HepG2 (cell line): Measurements from ENCODE around the gene GAL3ST2. TPM values are rescaled to one million over a fixed set of nuclear protein-coding genes. Genes with fewer than 3 reads are reported as not detected.

ENCODE experiments used
- ATRX ChIP-seq: sonication (generic); formaldehyde crosslinking; IDR thresholded peaks from 2 replicates; pipeline ENCODE4 v1.4.0; 2020; ENCODE audit warnings: missing genetic modification reagents, borderline replicate concordance
- BRD4 ChIP-seq: sonication (generic); formaldehyde crosslinking; IDR thresholded peaks from 2 replicates; pipeline ENCODE4 v1.4.0; 2020; ENCODE audit warnings: missing genetic modification reagents
- ELF1 ChIP-seq: sonication (generic); formaldehyde crosslinking; IDR thresholded peaks from 2 replicates; pipeline ENCODE4 v1.4.0; 2020; ENCODE audit warnings: missing genetic modification reagents
- FOSL1 ChIP-seq: sonication (generic); formaldehyde crosslinking; IDR thresholded peaks from 2 replicates; pipeline ENCODE4 v1.9.0; 2021; ENCODE audit warnings: missing genetic modification reagents, borderline replicate concordance
- MEF2D ChIP-seq: sonication (generic); formaldehyde crosslinking; IDR thresholded peaks from 2 replicates; pipeline ENCODE4 v1.5.1; 2020; ENCODE audit warnings: mild to moderate bottlenecking, missing genetic modification reagents
- MLX ChIP-seq: IDR thresholded peaks from 2 replicates; pipeline ENCODE4 v1.6.1; 2016
- NBN ChIP-seq: fragments of 450-650 bp; conservative IDR thresholded peaks from 2 replicates; pipeline ENCODE4 v1.6.1; 2017
- RBFOX2 ChIP-seq: fragments of 200-400 bp; formaldehyde crosslinking; IDR thresholded peaks from 2 replicates; pipeline ENCODE4 v1.6.1; 2017; ENCODE audit warnings: low read depth, mild to moderate bottlenecking, low read length
- STAT5B ChIP-seq: sonication (generic); formaldehyde crosslinking; IDR thresholded peaks from 2 replicates; pipeline ENCODE4 v1.4.0; 2020; ENCODE audit warnings: missing genetic modification reagents
- XRCC5 ChIP-seq: fragments of 200-400 bp; formaldehyde crosslinking; optimal IDR thresholded peaks from 2 replicates; pipeline ENCODE3; 2017; ENCODE audit warnings: mild to moderate bottlenecking, low read length
- ZNF160 ChIP-seq: sonication (generic); formaldehyde crosslinking; IDR thresholded peaks from 2 replicates; pipeline ENCODE4 v1.8.0; 2022; ENCODE audit warnings: mild to moderate bottlenecking, inconsistent platforms, missing genetic modification reagents
- ZNF230 ChIP-seq: sonication (generic); formaldehyde crosslinking; IDR thresholded peaks from 2 replicates; pipeline ENCODE4 v1.4.0; 2020; ENCODE audit warnings: mild to moderate bottlenecking, missing genetic modification reagents
- ZNF318 ChIP-seq: sonication (generic); formaldehyde crosslinking; IDR thresholded peaks from 2 replicates; pipeline ENCODE4 v1.4.0; 2020; ENCODE audit warnings: mild to moderate bottlenecking, missing genetic modification reagents
- ZNF350 ChIP-seq: sonication (generic); formaldehyde crosslinking; IDR thresholded peaks from 2 replicates; pipeline ENCODE4 v1.4.0; 2020; ENCODE audit warnings: mild to moderate bottlenecking, low read depth, missing genetic modification reagents, borderline replicate concordance
- ZNF597 ChIP-seq: sonication (generic); formaldehyde crosslinking; IDR thresholded peaks from 2 replicates; pipeline ENCODE4 v1.5.0; 2020; ENCODE audit warnings: missing genetic modification reagents
- ZNF598 ChIP-seq: sonication (generic); formaldehyde crosslinking; IDR thresholded peaks from 2 replicates; pipeline ENCODE4 v1.5.1; 2020; ENCODE audit warnings: mild to moderate bottlenecking, missing genetic modification reagents, borderline replicate concordance
- ZNF672 ChIP-seq: sonication (generic); formaldehyde crosslinking; IDR thresholded peaks from 2 replicates; pipeline ENCODE4 v1.8.1; 2022; ENCODE audit warnings: missing genetic modification reagents
- ZNF781 ChIP-seq: sonication (generic); formaldehyde crosslinking; IDR thresholded peaks from 2 replicates; pipeline ENCODE4 v1.5.1; 2020; ENCODE audit warnings: borderline replicate concordance, mild to moderate bottlenecking, missing genetic modification reagents; ENCODE audit errors: not compliant biosample characterization
- ZSCAN20 ChIP-seq: sonication (generic); formaldehyde crosslinking; IDR thresholded peaks from 2 replicates; pipeline ENCODE4 v1.4.0; 2020; ENCODE audit warnings: missing genetic modification reagents, mild to moderate bottlenecking, borderline replicate concordance
- polyA plus RNA-seq, 8 experiments: library from polyadenylated mRNA; depleted of rRNA in 3 of 8; stranded (reverse) in 7 of 8; unstranded in 1 of 8; fragments of >200 nt; fragmentation: Illumina TruSeq in 4 of 8; extraction: Trizol in 4 of 8; gene quantifications; 2 replicates each; pipeline versions ENCODE4 v1.2.1 to v1.2.3, GENCODE V29; 2011 to 2016; ENCODE audit warnings: low read depth in 4 of 8, missing spikeins in 1 of 8, mixed read lengths in 1 of 8; ENCODE audit not compliant: insufficient read depth in 1 of 8
- total RNA-seq, 5 experiments: library from RNA; depleted of rRNA; stranded (reverse); fragments of >200 nt; fragmentation: Illumina TruSeq; extraction: Trizol; gene quantifications; 2 replicates each; pipeline ENCODE4 v1.2.3, GENCODE V29; 2016; ENCODE audit warnings: low read depth in 1 of 5

The GAL3ST2 gene
- total and polyA plus RNA-seq, 2 of the 13 experiments (the other 11 are each of a cell fraction or from before 2014, with no cell fraction given) = 0.17 to 0.20 TPM

- TF ChIP-seq ZNF160 (CRISPR knock-in tag) (no peak), ZNF350 (peak; percentile 30; the same call in 1 of the 2 replicates), STAT5B (CRISPR knock-in tag) (no peak), ZNF230 (CRISPR knock-in tag) (0 out of 2 replicates have a peak, but pooled peaks have one; percentile 35), ZNF672 (CRISPR knock-in tag) (no peak), XRCC5 (no peak), ELF1 (CRISPR knock-in tag) (no peak), ZNF781 (CRISPR knock-in tag) (no peak), MLX (CRISPR knock-in tag) (no peak), ZNF597 (CRISPR knock-in tag) (no peak), BRD4 (CRISPR knock-in tag) (no peak), MEF2D (CRISPR knock-in tag) (no peak), RBFOX2 (peak; percentile 61), FOSL1 (CRISPR knock-in tag) (no peak), ZSCAN20 (no peak), ZNF318 (CRISPR knock-in tag) (no peak), NBN (no peak), ZNF598 (CRISPR knock-in tag) (no peak), ATRX (no peak)
Observed at GRCh38 chr2:241810307-241811200, 33.9 kb downstream of the GAL3ST2 start (continued).
